Measurements from ENCODE around the gene TMPRSS5.
"Not testable (repeated sequence)": the region's sequence is repeated elsewhere in the genome, so short reads cannot be mapped to it uniquely, and the experiment has no call there.

The TMPRSS5 gene

DNA sequence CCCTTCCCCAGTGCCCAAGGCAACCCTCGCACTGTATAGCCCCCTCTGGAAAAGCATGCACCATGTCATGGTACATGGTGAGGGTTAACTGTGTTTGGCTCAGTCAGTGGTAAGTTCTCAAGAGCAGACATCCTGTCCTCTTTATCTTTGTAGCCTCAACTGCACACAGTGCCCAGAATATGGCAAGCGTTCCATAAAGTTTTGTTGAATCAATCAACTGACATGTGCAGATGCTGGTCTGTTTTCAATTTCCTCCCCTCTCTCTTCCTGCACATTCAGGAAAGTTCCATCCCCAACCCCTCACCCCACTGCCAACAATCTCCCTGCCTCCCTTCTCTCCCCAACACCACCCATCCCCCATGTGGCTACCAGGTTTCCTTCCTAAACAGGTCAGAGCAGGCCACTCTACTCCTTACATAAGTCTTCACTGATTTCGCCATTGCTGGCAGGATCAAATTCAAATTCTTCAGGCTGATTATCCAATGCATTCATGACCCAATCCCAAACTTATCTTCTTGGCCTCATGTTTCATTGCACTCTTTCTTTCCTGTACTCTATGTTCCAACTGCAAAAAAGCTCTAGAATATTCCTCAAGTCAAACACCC is 15.5 kb upstream of the TMPRSS5 start:
- DNase-seq (ENCODE audit: low read depth), result peak; percentile 23
- no peak overlapping the region for H3K4me3 ChIP-seq (ENCODE audit: control insufficient read depth, low read depth, low read length)
- TF ChIP-seq, protein P1, sequence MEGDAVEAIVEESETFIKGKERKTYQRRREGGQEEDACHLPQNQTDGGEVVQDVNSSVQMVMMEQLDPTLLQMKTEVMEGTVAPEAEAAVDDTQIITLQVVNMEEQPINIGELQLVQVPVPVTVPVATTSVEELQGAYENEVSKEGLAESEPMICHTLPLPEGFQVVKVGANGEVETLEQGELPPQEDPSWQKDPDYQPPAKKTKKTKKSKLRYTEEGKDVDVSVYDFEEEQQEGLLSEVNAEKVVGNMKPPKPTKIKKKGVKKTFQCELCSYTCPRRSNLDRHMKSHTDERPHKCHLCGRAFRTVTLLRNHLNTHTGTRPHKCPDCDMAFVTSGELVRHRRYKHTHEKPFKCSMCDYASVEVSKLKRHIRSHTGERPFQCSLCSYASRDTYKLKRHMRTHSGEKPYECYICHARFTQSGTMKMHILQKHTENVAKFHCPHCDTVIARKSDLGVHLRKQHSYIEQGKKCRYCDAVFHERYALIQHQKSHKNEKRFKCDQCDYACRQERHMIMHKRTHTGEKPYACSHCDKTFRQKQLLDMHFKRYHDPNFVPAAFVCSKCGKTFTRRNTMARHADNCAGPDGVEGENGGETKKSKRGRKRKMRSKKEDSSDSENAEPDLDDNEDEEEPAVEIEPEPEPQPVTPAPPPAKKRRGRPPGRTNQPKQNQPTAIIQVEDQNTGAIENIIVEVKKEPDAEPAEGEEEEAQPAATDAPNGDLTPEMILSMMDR (conservative IDR thresholded peaks at IDR 0.05; ENCODE audit: control insufficient read depth, insufficient read depth, low read depth, low read length), result no peak

- not testable (repeated sequence) for H3K4me3 ChIP-seq (ENCODE audit: control insufficient read depth, low read depth, low read length); DNase-seq (ENCODE audit: low read depth)
These were observed 14.4 kb upstream of the TMPRSS5 start for GRCh38 chr11:113720478-113720877.

GRCh38 chr11:113715882-113716625 is 9.9 kb upstream of the TMPRSS5 start:
- TF ChIP-seq, protein P1 (conservative IDR thresholded peaks at IDR 0.05; ENCODE audit: control insufficient read depth, insufficient read depth, low read depth, low read length), result no peak
- no peak overlapping the region for H3K4me3 ChIP-seq (ENCODE audit: control insufficient read depth, low read depth, low read length)
- no peak for DNase-seq (ENCODE audit: low read depth)

- H3K4me3 ChIP-seq (ENCODE audit: control insufficient read depth, low read depth, low read length), result no peak overlapping the region
- DNase-seq (ENCODE audit: low read depth), result no peak
- TF ChIP-seq, protein P1 (conservative IDR thresholded peaks at IDR 0.05; ENCODE audit: control insufficient read depth, insufficient read depth, low read depth, low read length), result no peak
These were observed 9.2 kb upstream of the TMPRSS5 start for GRCh38 chr11:113715273-113715672.

DNA sequence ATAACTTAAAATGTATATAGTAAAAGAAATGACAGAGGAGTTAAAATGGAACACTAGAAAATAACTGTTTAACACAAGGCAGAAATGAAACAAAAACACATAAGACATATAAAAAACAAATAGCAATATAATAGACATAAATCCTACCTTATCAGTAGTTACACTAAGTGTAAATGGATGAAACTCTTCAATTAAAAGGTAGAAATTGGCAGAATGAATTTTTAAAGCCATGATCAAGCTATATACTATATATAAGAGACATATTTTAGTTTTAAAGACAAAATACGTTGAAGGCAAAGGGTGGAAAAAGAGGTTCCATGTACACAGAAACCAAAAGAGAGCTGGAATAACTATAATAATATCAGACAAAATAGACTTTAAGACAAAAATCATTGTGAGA is 4.9 kb upstream of the TMPRSS5 start:
- no peak overlapping the region for H3K4me3 ChIP-seq (ENCODE audit: control insufficient read depth, low read depth, low read length)
- TF ChIP-seq, protein P1 (conservative IDR thresholded peaks at IDR 0.05; ENCODE audit: control insufficient read depth, insufficient read depth, low read depth, low read length), result no peak
- DNase-seq (ENCODE audit: low read depth), result no peak

- DNase-seq (ENCODE audit: low read depth); H3K4me3 ChIP-seq (ENCODE audit: control insufficient read depth, low read depth, low read length): not testable (repeated sequence)
These were observed 2.6 kb downstream of the TMPRSS5 start for GRCh38 chr11:113703551-113703950.

DNA sequence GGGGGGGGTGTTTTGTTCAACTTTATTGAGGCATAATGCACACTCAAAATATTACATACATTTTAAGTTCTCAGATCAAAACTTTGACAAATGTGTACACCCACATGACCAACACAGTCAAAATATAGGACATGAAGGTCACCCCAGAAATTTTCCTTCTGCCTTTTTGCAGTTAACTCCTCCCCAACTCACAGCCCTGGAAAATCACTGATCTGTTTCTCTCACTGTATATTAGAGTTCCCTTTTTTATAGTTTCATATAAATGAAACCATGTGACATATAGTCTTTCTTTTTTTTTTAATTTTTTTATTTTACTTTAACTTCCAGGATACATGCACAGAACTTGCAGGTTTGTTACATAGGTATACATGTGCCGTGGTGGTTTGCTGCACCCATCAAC is 4.6 kb downstream of the TMPRSS5 start:
- DNase-seq (ENCODE audit: low read depth), result no peak
- no peak overlapping the region for H3K4me3 ChIP-seq (ENCODE audit: control insufficient read depth, low read depth, low read length)
- TF ChIP-seq, protein P1 (conservative IDR thresholded peaks at IDR 0.05; ENCODE audit: control insufficient read depth, insufficient read depth, low read depth, low read length), result no peak

DNA sequence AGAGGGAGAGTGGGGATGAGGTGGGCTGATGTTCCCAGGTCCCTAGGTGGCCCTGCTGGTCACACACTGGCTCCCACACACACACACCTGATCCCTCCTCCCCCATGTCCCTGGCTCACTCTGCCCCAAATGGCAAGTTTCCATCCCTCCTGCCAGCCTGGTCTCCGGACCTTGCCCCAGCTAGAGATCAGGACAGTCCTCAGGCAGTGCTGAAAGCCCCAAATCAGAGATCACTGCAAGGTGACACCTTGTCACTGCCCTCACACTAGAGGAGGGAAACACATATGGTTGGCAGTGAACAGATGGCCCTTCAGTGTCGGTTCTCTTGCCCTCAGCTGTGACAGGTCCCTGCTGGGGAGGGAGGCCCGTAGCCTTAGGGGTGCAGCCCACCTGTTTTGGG is 7.6 kb downstream of the TMPRSS5 start:
- DNase-seq (ENCODE audit: low read depth), result no peak
- no peak overlapping the region for H3K4me3 ChIP-seq (ENCODE audit: control insufficient read depth, low read depth, low read length)
- TF ChIP-seq, protein P1 (conservative IDR thresholded peaks at IDR 0.05; ENCODE audit: control insufficient read depth, insufficient read depth, low read depth, low read length), result no peak

All from fibroblast of mammary gland (primary cell).